GM12874 (cell line): ENCODE results near the gene SPON1.

ENCODE experiments used
- TF ChIP-seq, protein P1 (sequence below): IDR thresholded peaks from 2 replicates; pipeline ENCODE4 v1.5.1; 2011; ENCODE audit warnings: low read depth, mild to moderate bottlenecking, control low read depth, low read length, moderate library complexity; ENCODE audit not compliant: insufficient read depth

SPON1 gene

DNA sequence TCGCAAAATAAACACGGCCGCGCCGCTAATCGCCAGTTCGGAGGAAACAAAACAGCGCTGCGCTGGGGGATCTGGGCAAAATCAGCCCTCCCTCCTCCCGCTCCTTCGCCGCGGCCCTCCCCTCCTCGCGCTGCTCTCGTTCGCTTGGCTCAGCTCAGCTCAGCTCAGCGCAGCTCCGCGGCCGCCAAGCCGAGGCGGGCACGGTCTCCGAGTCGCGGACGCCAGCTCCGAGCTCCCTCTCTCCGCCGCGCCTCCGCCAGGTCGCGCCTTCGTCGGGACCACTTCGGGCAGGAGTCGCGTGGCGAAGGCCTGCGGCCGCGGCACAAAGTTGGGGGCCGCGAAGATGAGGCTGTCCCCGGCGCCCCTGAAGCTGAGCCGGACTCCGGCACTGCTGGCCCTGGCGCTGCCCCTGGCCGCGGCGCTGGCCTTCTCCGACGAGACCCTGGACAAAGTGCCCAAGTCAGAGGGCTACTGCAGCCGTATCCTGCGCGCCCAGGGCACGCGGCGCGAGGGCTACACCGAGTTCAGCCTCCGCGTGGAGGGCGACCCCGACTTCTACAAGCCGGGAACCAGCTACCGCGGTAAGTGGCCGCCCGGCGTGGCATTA is at the start of gene SPON1:
Gene SPON1 (plus strand): TSS at position 162 of the 607 bp plus-strand sequence. CDS start 182 bp downstream, at position 344.
- TF ChIP-seq, protein P1, sequence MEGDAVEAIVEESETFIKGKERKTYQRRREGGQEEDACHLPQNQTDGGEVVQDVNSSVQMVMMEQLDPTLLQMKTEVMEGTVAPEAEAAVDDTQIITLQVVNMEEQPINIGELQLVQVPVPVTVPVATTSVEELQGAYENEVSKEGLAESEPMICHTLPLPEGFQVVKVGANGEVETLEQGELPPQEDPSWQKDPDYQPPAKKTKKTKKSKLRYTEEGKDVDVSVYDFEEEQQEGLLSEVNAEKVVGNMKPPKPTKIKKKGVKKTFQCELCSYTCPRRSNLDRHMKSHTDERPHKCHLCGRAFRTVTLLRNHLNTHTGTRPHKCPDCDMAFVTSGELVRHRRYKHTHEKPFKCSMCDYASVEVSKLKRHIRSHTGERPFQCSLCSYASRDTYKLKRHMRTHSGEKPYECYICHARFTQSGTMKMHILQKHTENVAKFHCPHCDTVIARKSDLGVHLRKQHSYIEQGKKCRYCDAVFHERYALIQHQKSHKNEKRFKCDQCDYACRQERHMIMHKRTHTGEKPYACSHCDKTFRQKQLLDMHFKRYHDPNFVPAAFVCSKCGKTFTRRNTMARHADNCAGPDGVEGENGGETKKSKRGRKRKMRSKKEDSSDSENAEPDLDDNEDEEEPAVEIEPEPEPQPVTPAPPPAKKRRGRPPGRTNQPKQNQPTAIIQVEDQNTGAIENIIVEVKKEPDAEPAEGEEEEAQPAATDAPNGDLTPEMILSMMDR, result no peak

DNA sequence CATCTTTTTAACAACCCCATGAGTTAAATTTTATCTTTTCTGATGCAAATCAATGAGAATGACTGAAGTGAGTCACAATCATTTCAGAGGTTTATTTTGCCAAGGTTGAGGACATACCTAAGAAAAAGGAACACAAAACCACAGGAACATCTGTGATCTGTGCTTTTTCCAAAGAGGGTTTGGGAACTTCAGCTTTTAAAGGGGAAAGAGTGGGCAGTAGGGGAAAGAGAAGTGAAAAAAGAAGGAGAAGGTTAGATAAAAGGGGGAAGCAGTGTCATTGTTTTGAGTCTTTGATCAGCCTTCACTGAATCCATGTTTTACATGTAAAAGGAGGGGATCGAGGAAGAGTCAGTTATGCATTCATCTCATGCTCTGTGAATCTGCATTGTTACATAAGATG is 45.3 kb upstream of the SPON1 start:
- TF ChIP-seq, protein P1, result no peak

DNA sequence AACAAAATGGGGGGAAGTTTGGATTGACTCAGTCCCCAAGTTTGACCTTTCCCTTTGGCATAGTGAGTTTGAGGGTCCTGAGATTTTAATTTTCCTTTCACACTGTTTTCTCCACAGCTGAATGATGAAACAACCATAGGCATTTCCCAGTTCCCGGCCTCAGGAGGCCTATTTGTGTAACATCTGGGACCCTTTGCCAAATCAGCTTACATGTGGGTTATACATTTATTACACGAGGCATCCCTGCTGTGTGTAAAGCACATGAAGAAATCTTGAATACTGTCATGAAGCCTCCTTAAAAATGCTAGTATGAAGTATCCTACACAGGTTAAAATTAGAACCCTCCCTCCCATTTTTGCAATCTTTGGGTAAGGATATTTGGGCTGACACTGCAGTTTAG is 44.6 kb upstream of the SPON1 start:
- TF ChIP-seq, protein P1, result no peak

DNA sequence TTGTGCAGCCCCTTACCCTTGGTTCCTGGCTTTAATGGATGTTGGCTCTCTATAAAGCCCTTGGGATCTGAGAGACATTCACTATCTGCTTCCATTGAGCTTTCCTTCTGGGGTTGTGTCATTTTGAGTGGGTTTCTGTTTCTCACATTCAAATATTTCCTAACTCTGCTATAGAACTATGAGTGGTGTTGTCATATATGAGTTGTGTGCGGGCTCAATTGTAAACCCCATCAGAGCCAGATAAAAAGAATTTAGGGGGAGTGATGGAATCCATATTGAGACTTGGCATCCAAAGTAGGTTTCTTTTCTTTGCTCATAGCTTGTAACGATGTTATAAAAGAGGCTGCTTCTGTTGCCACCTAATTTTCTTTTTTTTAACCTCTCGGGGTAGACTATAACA is 41.8 kb upstream of the SPON1 start:
- TF ChIP-seq, protein P1, result no peak

DNA sequence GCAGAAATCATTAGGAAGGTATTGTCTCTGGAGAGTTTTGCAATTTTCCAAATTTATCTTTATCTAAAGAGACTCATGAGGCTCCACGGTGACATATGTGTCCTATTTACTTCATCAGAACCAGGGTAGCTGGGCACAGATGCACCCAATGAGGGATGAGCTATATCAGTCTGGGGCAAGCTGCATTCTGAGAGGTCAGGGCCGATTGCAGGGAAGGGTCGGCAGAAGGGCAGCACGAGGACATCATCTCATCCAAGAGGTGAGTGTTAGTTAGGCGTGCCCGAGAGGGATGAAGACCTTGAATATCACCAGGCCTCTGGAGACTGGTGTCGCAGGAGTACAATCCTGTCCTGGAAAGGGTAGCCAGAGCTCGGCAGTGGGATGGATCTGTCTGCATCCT is 41.0 kb upstream of the SPON1 start:
- TF ChIP-seq, protein P1, result no peak

DNA sequence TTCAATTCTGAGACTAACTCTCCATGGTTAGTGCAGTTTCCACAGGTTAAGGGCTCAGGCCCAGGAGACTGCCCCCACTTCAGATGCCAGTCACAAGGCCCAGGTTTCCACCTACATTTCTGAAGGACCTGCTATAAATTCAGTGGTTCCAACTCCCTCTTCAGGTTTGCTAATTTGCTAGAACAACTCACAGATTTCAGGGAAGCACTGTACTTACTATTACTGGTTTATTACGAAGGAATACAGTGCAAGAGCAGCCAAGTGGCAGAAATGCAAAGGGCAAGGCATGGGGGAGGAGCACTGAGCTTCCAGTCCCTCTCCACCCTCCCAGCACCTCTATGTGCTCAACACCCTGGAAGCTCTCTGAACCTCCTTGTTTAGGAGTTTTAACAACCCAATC is 39.3 kb upstream of the SPON1 start:
- TF ChIP-seq, protein P1, result no peak

DNA sequence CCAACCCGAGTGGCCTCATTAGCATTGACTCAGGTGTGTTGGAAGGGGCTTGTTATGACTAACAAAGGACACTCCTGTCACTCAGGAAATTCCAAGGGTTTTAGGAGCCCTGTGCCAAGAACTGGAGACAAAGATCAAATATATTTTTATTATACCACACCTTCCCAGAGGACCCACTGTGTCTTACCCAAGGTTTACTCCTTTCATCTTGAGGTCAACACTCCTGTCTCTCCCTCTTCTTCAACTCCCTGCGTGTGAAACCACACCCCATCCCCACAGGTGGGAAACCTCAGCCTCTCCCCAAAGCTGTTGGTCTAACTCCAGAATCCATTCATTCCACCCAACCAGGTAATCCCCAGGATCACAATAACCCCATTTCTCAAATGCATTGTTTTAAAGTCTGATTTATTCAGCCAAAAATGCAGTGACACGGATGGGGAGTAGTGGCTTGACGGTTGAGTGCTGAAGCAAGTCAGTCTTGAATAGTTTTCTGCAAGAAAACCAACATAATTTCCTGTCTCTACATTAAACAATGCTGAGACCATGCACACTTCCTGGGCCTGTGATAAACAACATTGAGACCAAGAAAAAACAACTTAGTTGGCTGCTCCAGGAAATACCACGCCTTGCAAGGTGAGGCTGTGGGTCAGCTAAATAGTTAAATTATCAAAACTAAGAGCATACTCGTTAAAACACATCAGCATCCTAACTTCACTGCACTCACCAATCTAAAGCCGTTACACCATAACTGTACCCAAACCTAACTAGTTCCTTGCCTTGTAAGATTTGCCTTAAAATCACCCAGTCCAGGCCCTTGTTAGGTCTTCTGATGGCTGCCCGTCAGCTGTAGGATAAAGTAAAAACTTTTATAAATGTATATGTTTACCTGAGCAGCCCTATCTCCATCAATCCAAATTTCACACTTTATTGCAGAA is 38.5 kb upstream of the SPON1 start:
- TF ChIP-seq, protein P1, result no peak
